ENCODE results near the gene DLX2. TPM values are rescaled to one million over a fixed set of nuclear protein-coding genes. Genes with fewer than 3 reads are reported as not detected.
"Not testable (repeated sequence)": the region's sequence is repeated elsewhere in the genome, so short reads cannot be mapped to it uniquely, and the experiment has no call there.

The DLX2 gene
- total RNA-seq, 1 experiment from 2014 or later: 4.4 TPM

DNA sequence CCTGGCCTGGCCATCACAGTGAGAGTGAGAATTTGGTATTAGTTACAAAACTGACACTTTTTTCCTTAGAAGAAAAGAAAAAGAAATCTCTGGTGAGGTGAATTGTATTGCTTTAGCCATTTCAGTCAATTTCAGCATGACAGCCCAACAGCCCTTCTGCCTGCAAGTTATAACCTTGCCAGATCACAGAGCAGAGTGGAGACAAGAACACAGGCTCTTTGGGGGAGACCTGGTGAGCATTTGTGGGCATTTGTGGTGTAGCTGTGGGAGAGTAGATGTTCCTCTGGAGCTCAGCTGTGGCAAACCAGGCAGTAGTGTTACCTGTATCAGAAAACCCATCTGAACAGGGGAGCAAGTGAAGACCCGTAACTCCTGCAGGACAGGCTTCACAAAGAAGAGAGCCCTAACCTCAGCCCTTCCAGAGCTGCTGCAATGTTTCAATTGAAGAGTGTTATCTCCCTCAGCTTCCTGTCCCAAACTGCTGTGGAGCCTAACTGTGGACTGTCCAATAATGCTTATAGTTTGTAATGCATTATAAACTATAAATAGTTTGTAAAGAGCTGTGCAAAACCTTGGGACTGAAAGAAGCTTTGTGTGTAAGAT, 40.2 kb downstream of the DLX2 start:
- no peak overlapping the region for H3K4me3 ChIP-seq (ENCODE audit: low read depth in 2 of 2, low read length in 2 of 2)
- ATAC-seq: no peak
- intact Hi-C loops (cut with micrococcal nuclease; ENCODE audit: unreplicated experiment) (no loop called here), in situ Hi-C loops (cut with HindIII; ENCODE audit: low pct_unique_long_range_greater_than_20kb, low sequenced_read_pairs) (no loop called here)
- BruUV-seq (replicated peaks): no TSS peak
- no peaks in the 10 kb centered on the region for H3K27me3 ChIP-seq (ENCODE audit: control insufficient read depth, insufficient read depth, low read length)
- POLR2A ChIA-PET: no interaction called here
- TF ChIP-seq POLR2AphosphoS5 (IDR thresholded peaks at IDR 0.05; ENCODE audit: low read depth, low read length) (no peak), TCF7L2 (IDR thresholded peaks at IDR 0.05; ENCODE audit: low read depth, low read length) (no peak), SIN3A (IDR thresholded peaks at IDR 0.05; ENCODE audit: borderline replicate concordance, insufficient read depth, low read depth, low read length) (no peak)
- TF ChIP-seq, protein P1, sequence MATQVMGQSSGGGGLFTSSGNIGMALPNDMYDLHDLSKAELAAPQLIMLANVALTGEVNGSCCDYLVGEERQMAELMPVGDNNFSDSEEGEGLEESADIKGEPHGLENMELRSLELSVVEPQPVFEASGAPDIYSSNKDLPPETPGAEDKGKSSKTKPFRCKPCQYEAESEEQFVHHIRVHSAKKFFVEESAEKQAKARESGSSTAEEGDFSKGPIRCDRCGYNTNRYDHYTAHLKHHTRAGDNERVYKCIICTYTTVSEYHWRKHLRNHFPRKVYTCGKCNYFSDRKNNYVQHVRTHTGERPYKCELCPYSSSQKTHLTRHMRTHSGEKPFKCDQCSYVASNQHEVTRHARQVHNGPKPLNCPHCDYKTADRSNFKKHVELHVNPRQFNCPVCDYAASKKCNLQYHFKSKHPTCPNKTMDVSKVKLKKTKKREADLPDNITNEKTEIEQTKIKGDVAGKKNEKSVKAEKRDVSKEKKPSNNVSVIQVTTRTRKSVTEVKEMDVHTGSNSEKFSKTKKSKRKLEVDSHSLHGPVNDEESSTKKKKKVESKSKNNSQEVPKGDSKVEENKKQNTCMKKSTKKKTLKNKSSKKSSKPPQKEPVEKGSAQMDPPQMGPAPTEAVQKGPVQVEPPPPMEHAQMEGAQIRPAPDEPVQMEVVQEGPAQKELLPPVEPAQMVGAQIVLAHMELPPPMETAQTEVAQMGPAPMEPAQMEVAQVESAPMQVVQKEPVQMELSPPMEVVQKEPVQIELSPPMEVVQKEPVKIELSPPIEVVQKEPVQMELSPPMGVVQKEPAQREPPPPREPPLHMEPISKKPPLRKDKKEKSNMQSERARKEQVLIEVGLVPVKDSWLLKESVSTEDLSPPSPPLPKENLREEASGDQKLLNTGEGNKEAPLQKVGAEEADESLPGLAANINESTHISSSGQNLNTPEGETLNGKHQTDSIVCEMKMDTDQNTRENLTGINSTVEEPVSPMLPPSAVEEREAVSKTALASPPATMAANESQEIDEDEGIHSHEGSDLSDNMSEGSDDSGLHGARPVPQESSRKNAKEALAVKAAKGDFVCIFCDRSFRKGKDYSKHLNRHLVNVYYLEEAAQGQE (IDR thresholded peaks at IDR 0.05; ENCODE audit: insufficient read depth in 1 of 2, low read depth in 2 of 2, low read length in 1 of 2): no peak
- TF ChIP-seq, protein P2, sequence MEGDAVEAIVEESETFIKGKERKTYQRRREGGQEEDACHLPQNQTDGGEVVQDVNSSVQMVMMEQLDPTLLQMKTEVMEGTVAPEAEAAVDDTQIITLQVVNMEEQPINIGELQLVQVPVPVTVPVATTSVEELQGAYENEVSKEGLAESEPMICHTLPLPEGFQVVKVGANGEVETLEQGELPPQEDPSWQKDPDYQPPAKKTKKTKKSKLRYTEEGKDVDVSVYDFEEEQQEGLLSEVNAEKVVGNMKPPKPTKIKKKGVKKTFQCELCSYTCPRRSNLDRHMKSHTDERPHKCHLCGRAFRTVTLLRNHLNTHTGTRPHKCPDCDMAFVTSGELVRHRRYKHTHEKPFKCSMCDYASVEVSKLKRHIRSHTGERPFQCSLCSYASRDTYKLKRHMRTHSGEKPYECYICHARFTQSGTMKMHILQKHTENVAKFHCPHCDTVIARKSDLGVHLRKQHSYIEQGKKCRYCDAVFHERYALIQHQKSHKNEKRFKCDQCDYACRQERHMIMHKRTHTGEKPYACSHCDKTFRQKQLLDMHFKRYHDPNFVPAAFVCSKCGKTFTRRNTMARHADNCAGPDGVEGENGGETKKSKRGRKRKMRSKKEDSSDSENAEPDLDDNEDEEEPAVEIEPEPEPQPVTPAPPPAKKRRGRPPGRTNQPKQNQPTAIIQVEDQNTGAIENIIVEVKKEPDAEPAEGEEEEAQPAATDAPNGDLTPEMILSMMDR (IDR thresholded peaks at IDR 0.05): no peak
- DNase-seq (ENCODE audit: low read depth, low spot score): no peak
- no peaks in the 10 kb centered on the region for H3K36me3 ChIP-seq (ENCODE audit: control insufficient read depth, insufficient read depth, low read length)
- no peaks in the 10 kb centered on the region for H3K9me3 ChIP-seq (ENCODE audit: control insufficient read depth, insufficient read depth, low read depth, low read length)
- H3K27ac ChIP-seq (ENCODE audit: low read length): no peak overlapping the region
- H3K4me1 ChIP-seq (ENCODE audit: control insufficient read depth, insufficient read depth, low read length): no peaks in the 10 kb centered on the region
- CTCF ChIA-PET: no interaction called here

DNA sequence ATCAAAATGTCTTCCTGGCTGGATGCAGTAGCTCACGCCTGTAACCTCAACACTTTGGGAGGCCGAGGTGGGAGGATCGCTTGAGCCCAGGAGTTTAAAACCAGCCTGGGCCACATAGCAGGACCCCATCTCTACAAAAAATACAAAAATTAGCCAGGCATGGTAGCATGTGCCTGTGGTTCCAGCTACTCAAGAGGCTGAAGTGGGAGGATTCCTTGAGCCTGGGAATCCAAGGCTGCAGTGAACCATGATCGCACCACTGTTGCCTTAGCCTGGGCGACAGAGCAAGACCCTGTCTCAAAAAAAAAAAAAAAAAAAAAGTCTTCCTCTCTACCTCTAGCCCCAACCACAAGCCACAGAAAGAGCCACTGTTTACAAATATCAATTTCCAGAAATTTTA, 42.6 kb downstream of the DLX2 start:
- in situ Hi-C loops (cut with HindIII; ENCODE audit: low pct_unique_long_range_greater_than_20kb, low sequenced_read_pairs); H3K9me3 ChIP-seq (ENCODE audit: control insufficient read depth, insufficient read depth, low read depth, low read length); ATAC-seq; H3K27me3 ChIP-seq (ENCODE audit: control insufficient read depth, insufficient read depth, low read length); H3K36me3 ChIP-seq (ENCODE audit: control insufficient read depth, insufficient read depth, low read length); H3K4me3 ChIP-seq (ENCODE audit: low read depth in 2 of 2, low read length in 2 of 2); H3K4me1 ChIP-seq (ENCODE audit: control insufficient read depth, insufficient read depth, low read length); intact Hi-C loops (cut with micrococcal nuclease; ENCODE audit: unreplicated experiment); H3K27ac ChIP-seq (ENCODE audit: low read length); DNase-seq (ENCODE audit: low read depth, low spot score); BruUV-seq (replicated peaks): not testable (repeated sequence)
- ChIA-PET CTCF (interaction anchor here (0.6 to 1.0 kb wide), 2 partner anchors 19 to 43 kb away, joined by 3 read pairs; partner anchors contain the start of gene DLX2), POLR2A (interaction anchor here (0.6 to 0.7 kb wide), 2 partner anchors 356 to 1017 kb away, joined by 3 to 9 read pairs; no protein-coding TSS in a partner anchor)

DNA sequence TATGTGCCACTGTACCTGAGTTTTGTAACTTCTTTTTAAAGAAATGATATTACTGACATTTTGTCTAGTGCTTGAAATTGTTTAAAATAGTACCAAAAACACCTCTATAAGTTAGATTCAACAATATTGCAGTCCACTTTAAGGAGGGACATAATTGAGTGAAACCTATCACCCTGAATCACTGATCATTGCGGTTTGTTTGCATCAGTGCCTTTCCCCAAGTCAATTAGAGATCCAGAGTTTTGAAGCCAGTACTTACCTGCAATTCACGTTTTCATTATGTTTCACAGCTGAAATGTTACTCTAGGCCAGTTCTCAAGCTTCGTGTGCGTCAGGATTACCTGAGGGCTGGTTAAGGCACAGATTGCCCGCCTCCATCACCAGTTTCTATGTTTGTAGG, 44.0 kb downstream of the DLX2 start:
- Histone ChIP-seq H3K9me3 (ENCODE audit: control insufficient read depth, insufficient read depth, low read depth, low read length) (no peaks in the 10 kb centered on the region), H3K4me3 (ENCODE audit: low read depth in 2 of 2, low read length in 2 of 2) (no peak overlapping the region), H3K27me3 (ENCODE audit: control insufficient read depth, insufficient read depth, low read length) (no peaks in the 10 kb centered on the region), H3K36me3 (ENCODE audit: control insufficient read depth, insufficient read depth, low read length) (no peaks in the 10 kb centered on the region), H3K27ac (ENCODE audit: low read length) (no peak overlapping the region), H3K4me1 (ENCODE audit: control insufficient read depth, insufficient read depth, low read length) (peaks cover 2% of the 10 kb centered on the region; the same call in 1 of the 2 replicates)
- TF ChIP-seq TCF7L2 (IDR thresholded peaks at IDR 0.05; ENCODE audit: low read depth, low read length): no peak
- TF ChIP-seq, protein P1 (IDR thresholded peaks at IDR 0.05; ENCODE audit: insufficient read depth in 1 of 2, low read depth in 2 of 2, low read length in 1 of 2): no peak
- TF ChIP-seq POLR2AphosphoS5 (IDR thresholded peaks at IDR 0.05; ENCODE audit: low read depth, low read length): no peak
- no peak for TF ChIP-seq SIN3A (IDR thresholded peaks at IDR 0.05; ENCODE audit: borderline replicate concordance, insufficient read depth, low read depth, low read length)
- TF ChIP-seq, protein P2 (IDR thresholded peaks at IDR 0.05): no peak
- ChIA-PET POLR2A (interaction anchor here (0.9 kb wide), 1 partner anchor 30 kb away, joined by 3 read pairs; no protein-coding TSS in a partner anchor), CTCF (no interaction called here)
- intact Hi-C loops (cut with micrococcal nuclease; ENCODE audit: unreplicated experiment): no loop called here
- BruUV-seq (replicated peaks): no TSS peak
- ATAC-seq (no peak), DNase-seq (ENCODE audit: low read depth, low spot score) (no peak)
- in situ Hi-C loops (cut with HindIII; ENCODE audit: low pct_unique_long_range_greater_than_20kb, low sequenced_read_pairs): no loop called here
